ENCODE data around the gene STN1. TPM values are rescaled to one million over a fixed set of nuclear protein-coding genes. Genes with fewer than 3 reads are reported as not detected.
A peak's percentile ranks its signal among the peaks of the same experiment; 100 is the strongest.

The STN1 gene
- total RNA-seq, 1 experiment from 2014 or later, result 28.9 TPM

- in situ Hi-C loops (cut with HindIII; ENCODE audit: low pct_unique_long_range_greater_than_20kb, low sequenced_read_pairs) (no loop called here), intact Hi-C loops (cut with micrococcal nuclease; ENCODE audit: unreplicated experiment) (loop anchor here (5.0 kb wide), 1 partner anchor 52 kb away; the partner anchor contains the start of gene SLK)
- no peak for DNase-seq (ENCODE audit: low read depth, low spot score)
- H3K4me3 ChIP-seq (ENCODE audit: low read depth in 2 of 2, low read length in 2 of 2), result peak overlapping the region; percentile 86 to 90
- TF ChIP-seq TCF7L2 (IDR thresholded peaks at IDR 0.05; ENCODE audit: low read depth, low read length) (no peak), SIN3A (IDR thresholded peaks at IDR 0.05; ENCODE audit: borderline replicate concordance, insufficient read depth, low read depth, low read length) (no peak), REST (IDR thresholded peaks at IDR 0.05; ENCODE audit: insufficient read depth in 1 of 2, low read depth in 2 of 2, low read length in 1 of 2) (no peak), CTCF (IDR thresholded peaks at IDR 0.05) (no peak), POLR2AphosphoS5 (IDR thresholded peaks at IDR 0.05; ENCODE audit: low read depth, low read length) (no peak)
- H3K4me1 ChIP-seq (ENCODE audit: control insufficient read depth, insufficient read depth, low read length), result peaks cover 33% of the 10 kb centered on the region
- CTCF ChIA-PET, result no interaction called here
- no peak for ATAC-seq
- peaks cover 7% of the 10 kb centered on the region; the same call in 1 of the 2 replicates for H3K36me3 ChIP-seq (ENCODE audit: control insufficient read depth, insufficient read depth, low read length)
- POLR2A ChIA-PET, result no interaction called here
- BruUV-seq (replicated peaks), result no TSS peak
- no peaks in the 10 kb centered on the region for H3K27me3 ChIP-seq (ENCODE audit: control insufficient read depth, insufficient read depth, low read length)
- peak overlapping the region; percentile 98 for H3K27ac ChIP-seq (ENCODE audit: low read length)
- H3K9me3 ChIP-seq (ENCODE audit: control insufficient read depth, insufficient read depth, low read depth, low read length), result peaks cover 8% of the 10 kb centered on the region; the same call in 1 of the 2 replicates
These were observed 2.2 kb downstream of the STN1 start for GRCh38 chr10:103915796-103916195.

- POLR2A ChIA-PET, result no interaction called here
- no TSS peak for BruUV-seq (replicated peaks)
- ATAC-seq, result no peak
These were observed 5.2 kb downstream of the STN1 start for GRCh38 chr10:103912759-103913158.

More at GRCh38 chr10:103912759-103913158, 5.2 kb downstream of the STN1 start:
- H3K4me1 ChIP-seq (ENCODE audit: control insufficient read depth, insufficient read depth, low read length), result peaks cover 54% of the 10 kb centered on the region
- no peaks in the 10 kb centered on the region for H3K27me3 ChIP-seq (ENCODE audit: control insufficient read depth, insufficient read depth, low read length)
- peaks cover 7% of the 10 kb centered on the region; the same call in 1 of the 2 replicates for H3K36me3 ChIP-seq (ENCODE audit: control insufficient read depth, insufficient read depth, low read length)
- H3K27ac ChIP-seq (ENCODE audit: low read length), result peak overlapping the region; percentile 82
- intact Hi-C loops (cut with micrococcal nuclease; ENCODE audit: unreplicated experiment), result no loop called here
- CTCF ChIA-PET, result no interaction called here
- peaks cover 8% of the 10 kb centered on the region; the same call in 1 of the 2 replicates for H3K9me3 ChIP-seq (ENCODE audit: control insufficient read depth, insufficient read depth, low read depth, low read length)
- in situ Hi-C loops (cut with HindIII; ENCODE audit: low pct_unique_long_range_greater_than_20kb, low sequenced_read_pairs), result no loop called here
- no peak for DNase-seq (ENCODE audit: low read depth, low spot score)
- TF ChIP-seq REST (IDR thresholded peaks at IDR 0.05; ENCODE audit: insufficient read depth in 1 of 2, low read depth in 2 of 2, low read length in 1 of 2), result no peak
- no peak for TF ChIP-seq TCF7L2 (IDR thresholded peaks at IDR 0.05; ENCODE audit: low read depth, low read length)
- TF ChIP-seq SIN3A (IDR thresholded peaks at IDR 0.05; ENCODE audit: borderline replicate concordance, insufficient read depth, low read depth, low read length), result no peak
- TF ChIP-seq CTCF (IDR thresholded peaks at IDR 0.05), result no peak
- TF ChIP-seq POLR2AphosphoS5 (IDR thresholded peaks at IDR 0.05; ENCODE audit: low read depth, low read length), result no peak
- no peak overlapping the region for H3K4me3 ChIP-seq (ENCODE audit: low read depth in 2 of 2, low read length in 2 of 2)
